Sigmoid colon (tissue), 7 donors: ENCODE data around the gene RTN4RL2. TPM values are rescaled to one million over a fixed set of nuclear protein-coding genes. Genes with fewer than 3 reads are reported as not detected.
A peak's percentile ranks its signal among the peaks of the same experiment; 100 is the strongest.

Experiments used
- DNase-seq: peaks from one replicate; pipeline ENCODE4 v3.0.0-alpha.2; 2019
- H3K27ac ChIP-seq, 4 donors: fragments of 200-600 bp; sonication (generic); one replicate each; pipeline ENCODE4 v1.5.1; 2016 to 2019; ENCODE audit warnings: mild to moderate bottlenecking in 1 of 4
- H3K27me3 ChIP-seq, 3 donors: fragments of 200-600 bp; sonication (generic); one replicate each; pipeline ENCODE4 v1.5.1; 2019; ENCODE audit warnings: mild to moderate bottlenecking in 1 of 3
- H3K36me3 ChIP-seq, 4 donors: fragments of 200-600 bp; sonication (generic); one replicate each; pipeline ENCODE4 v1.5.1; 2016 to 2019
- H3K4me1 ChIP-seq, 4 donors: fragments of 200-600 bp; sonication (generic); one replicate each; pipeline ENCODE4 v1.5.1; 2017 to 2019
- H3K4me3 ChIP-seq, 4 donors: fragments of 200-600 bp; sonication (generic); one replicate each; pipeline ENCODE4 v1.5.1; 2017 to 2019; ENCODE audit warnings: mild to moderate bottlenecking in 2 of 4, moderate library complexity in 1 of 4
- H3K9me3 ChIP-seq, 4 donors: fragments of 200-600 bp in 3 of 4; sonication (generic) in 3 of 4; one replicate each; pipeline versions ENCODE4 v1.5.1 to v1.6.1; 2013 to 2019
- CTCF ChIP-seq, 4 experiments: fragments of 450-650 bp in 3 of 4; fragments of 200-600 bp in 1 of 4; IDR thresholded peaks; one replicate each; pipeline ENCODE4 v1.5.1; 2016 to 2019; ENCODE audit warnings: antibody characterized with exemption in 4 of 4, mild to moderate bottlenecking in 3 of 4, moderate library complexity in 2 of 4
- EP300 ChIP-seq, 4 donors: sonication (generic); formaldehyde crosslinking; IDR thresholded peaks; one replicate each; pipeline ENCODE4 v1.6.1; 2017; ENCODE audit warnings: antibody characterized with exemption in 4 of 4
- POLR2A ChIP-seq, 2 donors: fragments of 450-650 bp; IDR thresholded peaks; one replicate each; pipeline ENCODE4 v1.6.1; 2016; ENCODE audit warnings: antibody characterized with exemption in 2 of 2, mild to moderate bottlenecking in 2 of 2, moderate library complexity in 2 of 2
- POLR2AphosphoS5 ChIP-seq, 4 donors: sonication (generic); formaldehyde crosslinking; IDR thresholded peaks; one replicate each; pipeline ENCODE4 v1.6.1; 2017; ENCODE audit warnings: antibody characterized with exemption in 4 of 4
- WGBS, 2 donors: extraction: QIAGEN DNeasy Blood & Tissue Kit; methylation state at CpG; one replicate each; pipeline ENCODE4 v1.1.7; 2013; 5-methylcytosine and 5-hydroxymethylcytosine counted together
- intact Hi-C: fragments of 100-400 bp; cut with DNase I; formaldehyde crosslinking; loops from one replicate; pipeline ENCODE4 v1.15.1; 2023
- polyA plus RNA-seq, 3 donors: library from polyadenylated mRNA; stranded (reverse); fragments of 200-250 nt; gene quantifications; one replicate each; pipeline ENCODE4 v1.2.3, GENCODE V29; 2013
- total RNA-seq, 4 donors: library from RNA; depleted of rRNA; stranded (reverse); fragments of >200 nt; gene quantifications; one replicate each; pipeline ENCODE4 v1.1.0, GENCODE V29; 2016
- donor health status: healthy with polysubstance abuse.
- donor health status: Bipolar disorder and iron deficiency.
- donor health status: healthy.

The RTN4RL2 gene
- total and polyA plus RNA-seq, 7 donors = 0.41 to 0.66 (median 0.61) TPM; not detected in 3

GRCh38 chr11:57446055-57446454 is 14.3 kb upstream of the RTN4RL2 start:
- Histone ChIP-seq H3K4me1 (no peaks in the 10 kb centered on the region), H3K27me3 (peaks cover 0 to 13% (median 0%) of the 10 kb centered on the region in 3 donors), H3K27ac (no peak overlapping the region), H3K4me3 (no peak overlapping the region), H3K36me3 (no peaks in the 10 kb centered on the region), H3K9me3 (no peaks in the 10 kb centered on the region)
- no peak for TF ChIP-seq EP300 (IDR thresholded peaks at IDR 0.05)
- TF ChIP-seq POLR2A (IDR thresholded peaks at IDR 0.05) = no peak
- no peak for TF ChIP-seq POLR2AphosphoS5 (IDR thresholded peaks at IDR 0.05)
- TF ChIP-seq CTCF (IDR thresholded peaks at IDR 0.05) = no peak
- 80 to 90% methylated on average over 1 of the region's 1 CpG for WGBS, 2 donors
- DNase-seq = no peak
- intact Hi-C loops = no loop called here

- Histone ChIP-seq H3K36me3 (no peaks in the 10 kb centered on the region), H3K27ac (no peak overlapping the region)
Observed at GRCh38 chr11:57453543-57454177, 6.7 kb upstream of the RTN4RL2 start.

GRCh38 chr11:57456960-57457642 is 3.2 kb upstream of the RTN4RL2 start:
- peak in 2 of 4 donors; percentile 7 to 17 for TF ChIP-seq POLR2AphosphoS5 (IDR thresholded peaks at IDR 0.05)
- no peak for TF ChIP-seq POLR2A (IDR thresholded peaks at IDR 0.05)
- TF ChIP-seq CTCF (IDR thresholded peaks at IDR 0.05) = peak; percentile 87 to 99 (median 92)
- TF ChIP-seq EP300 (IDR thresholded peaks at IDR 0.05) = no peak
- Histone ChIP-seq H3K36me3 (no peaks in the 10 kb centered on the region), H3K4me1 (peaks cover 0 to 45% (median 42%) of the 10 kb centered on the region in 4 donors), H3K9me3 (no peaks in the 10 kb centered on the region), H3K27ac (no peak overlapping the region), H3K27me3 (peaks cover 34 to 60% (median 38%) of the 10 kb centered on the region in 3 donors), H3K4me3 (no peak overlapping the region)
- WGBS, 2 donors = 17 to 20% methylated on average over 19 of the region's 19 CpGs
- DNase-seq = peak; percentile 94
- intact Hi-C loops = loop anchor here (1.0 to 5.0 kb wide), 3 partner anchors 40 to 73 kb away; partner anchors contain the start of gene TIMM10

More at GRCh38 chr11:57453543-57454177, 6.7 kb upstream of the RTN4RL2 start:
- H3K4me3 ChIP-seq = no peak overlapping the region
- WGBS, 2 donors = 25 to 66% methylated on average over 2 of the region's 2 CpGs
- peaks cover 10 to 25% (median 12%) of the 10 kb centered on the region in 3 donors for H3K27me3 ChIP-seq
- no peak for DNase-seq
- H3K9me3 ChIP-seq = no peaks in the 10 kb centered on the region
- intact Hi-C loops = no loop called here
- TF ChIP-seq CTCF (IDR thresholded peaks at IDR 0.05) (no peak), POLR2AphosphoS5 (IDR thresholded peaks at IDR 0.05) (no peak), EP300 (IDR thresholded peaks at IDR 0.05) (no peak), POLR2A (IDR thresholded peaks at IDR 0.05) (no peak)
- H3K4me1 ChIP-seq = peaks cover 0 to 20% (median 17%) of the 10 kb centered on the region in 4 donors

- H3K27me3 ChIP-seq = peaks cover 34 to 64% (median 42%) of the 10 kb centered on the region in 3 donors
- no peak for TF ChIP-seq POLR2A (IDR thresholded peaks at IDR 0.05)
- no peak for TF ChIP-seq CTCF (IDR thresholded peaks at IDR 0.05)
- TF ChIP-seq EP300 (IDR thresholded peaks at IDR 0.05) = no peak
- TF ChIP-seq POLR2AphosphoS5 (IDR thresholded peaks at IDR 0.05) = no peak
- no peak for DNase-seq
- 3% methylated on average over 7 of the region's 7 CpGs for WGBS, 2 donors
- intact Hi-C loops = loop anchor here (1.0 to 5.0 kb wide), 5 partner anchors 19 to 183 kb away; partner anchors contain the start of gene TIMM10
- no peaks in the 10 kb centered on the region for H3K36me3 ChIP-seq
- H3K27ac ChIP-seq = no peak overlapping the region
- peaks cover 0 to 45% (median 42%) of the 10 kb centered on the region in 4 donors for H3K4me1 ChIP-seq
- no peak overlapping the region for H3K4me3 ChIP-seq
- no peaks in the 10 kb centered on the region for H3K9me3 ChIP-seq
Observed at GRCh38 chr11:57457643-57458023, 2.7 kb upstream of the RTN4RL2 start.
